HepG2 (cell line): Measurements from ENCODE around the gene KIFC1. TPM values are rescaled to one million over a fixed set of nuclear protein-coding genes. Genes with fewer than 3 reads are reported as not detected.
A peak's percentile ranks its signal among the peaks of the same experiment; 100 is the strongest.

Source experiments
- ADNP ChIP-seq: sonication (generic); formaldehyde crosslinking; IDR thresholded peaks from 2 replicates; pipeline ENCODE4 v1.4.0; 2020; ENCODE audit warnings: missing genetic modification reagents
- AGO1 ChIP-seq: fragments of 200-400 bp; formaldehyde crosslinking; IDR thresholded peaks from 2 replicates; pipeline ENCODE4 v1.6.1; 2017; ENCODE audit warnings: mild to moderate bottlenecking, low read depth, low read length, moderate library complexity; ENCODE audit not compliant: poor library complexity, severe bottlenecking
- ARID4A ChIP-seq: sonication (generic); formaldehyde crosslinking; IDR thresholded peaks from 2 replicates; pipeline ENCODE4 v1.5.0; 2020; ENCODE audit warnings: mild to moderate bottlenecking, missing genetic modification reagents, borderline replicate concordance
- MYC ChIP-seq: sonication (generic); formaldehyde crosslinking; IDR thresholded peaks from 2 replicates; pipeline ENCODE4 v1.9.0; 2021; ENCODE audit warnings: missing genetic modification reagents, borderline replicate concordance
- MZF1 ChIP-seq: sonication (generic); formaldehyde crosslinking; IDR thresholded peaks from 2 replicates; pipeline ENCODE4 v1.8.1; 2023; ENCODE audit warnings: mild to moderate bottlenecking, missing genetic modification reagents, borderline replicate concordance
- SKIL ChIP-seq: sonication (generic); formaldehyde crosslinking; IDR thresholded peaks from 2 replicates; pipeline ENCODE4 v1.8.0; 2022; ENCODE audit warnings: missing genetic modification reagents, mild to moderate bottlenecking, moderate library complexity, borderline replicate concordance
- SP1 ChIP-seq, 2 experiments: fragments of 450-650 bp in 1 of 2; sonication (generic) in 1 of 2; formaldehyde crosslinking in 1 of 2; IDR thresholded peaks; 2 replicates each; pipeline versions ENCODE4 v1.4.0 to v1.6.1; 2016 to 2020; ENCODE audit warnings: missing genetic modification reagents in 1 of 2
- TMF1 ChIP-seq: sonication (generic); formaldehyde crosslinking; IDR thresholded peaks from 2 replicates; pipeline ENCODE4 v1.8.1; 2022; ENCODE audit warnings: low read depth, missing genetic modification reagents
- TP53 ChIP-seq: sonication (generic); formaldehyde crosslinking; conservative IDR thresholded peaks from 2 replicates; pipeline ENCODE4 v1.4.0; 2020; ENCODE audit warnings: missing genetic modification reagents
- U2AF2 ChIP-seq: fragments of 200-400 bp; formaldehyde crosslinking; IDR thresholded peaks from 2 replicates; pipeline ENCODE4 v1.6.1; 2017; ENCODE audit warnings: low read depth, mild to moderate bottlenecking, low read length
- YY1 ChIP-seq: IDR thresholded peaks from 2 replicates; pipeline ENCODE4 v1.6.1; 2011; ENCODE audit warnings: low read length, low read depth, moderate library complexity, mild to moderate bottlenecking; ENCODE audit not compliant: insufficient read depth, insufficient replicate concordance
- ZBTB46 ChIP-seq: sonication (generic); formaldehyde crosslinking; IDR thresholded peaks from 2 replicates; pipeline ENCODE4 v1.4.0; 2020; ENCODE audit warnings: mild to moderate bottlenecking, missing genetic modification reagents, borderline replicate concordance
- ZNF143 ChIP-seq: sonication (generic); formaldehyde crosslinking; IDR thresholded peaks from 2 replicates; pipeline ENCODE4 v1.4.0; 2020; ENCODE audit warnings: missing genetic modification reagents
- ZNF263 ChIP-seq: sonication (generic); formaldehyde crosslinking; IDR thresholded peaks from 2 replicates; pipeline ENCODE4 v1.4.0; 2020; ENCODE audit warnings: missing genetic modification reagents
- ZNF264 ChIP-seq: sonication (generic); formaldehyde crosslinking; IDR thresholded peaks from 2 replicates; pipeline ENCODE4 v1.4.0; 2020; ENCODE audit warnings: missing genetic modification reagents
- ZNF441 ChIP-seq: sonication (generic); formaldehyde crosslinking; IDR thresholded peaks from 2 replicates; pipeline ENCODE4 v1.7.0; 2021; ENCODE audit warnings: missing genetic modification reagents, borderline replicate concordance
- ZNF883 ChIP-seq: sonication (generic); formaldehyde crosslinking; IDR thresholded peaks from 2 replicates; pipeline ENCODE4 v1.5.1; 2020; ENCODE audit warnings: mild to moderate bottlenecking, missing genetic modification reagents; ENCODE audit errors: not compliant biosample characterization
- polyA plus RNA-seq, 8 experiments: library from polyadenylated mRNA; depleted of rRNA in 3 of 8; stranded (reverse) in 7 of 8; unstranded in 1 of 8; fragments of >200 nt; fragmentation: Illumina TruSeq in 4 of 8; extraction: Trizol in 4 of 8; gene quantifications; 2 replicates each; pipeline versions ENCODE4 v1.2.1 to v1.2.3, GENCODE V29; 2011 to 2016; ENCODE audit warnings: low read depth in 4 of 8, missing spikeins in 1 of 8, mixed read lengths in 1 of 8; ENCODE audit not compliant: insufficient read depth in 1 of 8
- total RNA-seq, 5 experiments: library from RNA; depleted of rRNA; stranded (reverse); fragments of >200 nt; fragmentation: Illumina TruSeq; extraction: Trizol; gene quantifications; 2 replicates each; pipeline ENCODE4 v1.2.3, GENCODE V29; 2016; ENCODE audit warnings: low read depth in 1 of 5
- TF ChIP-seq, protein P1 (sequence below): IDR thresholded peaks from 2 replicates; pipeline ENCODE4 v1.6.1; 2016; ENCODE audit warnings: low read depth

Gene KIFC1
- total and polyA plus RNA-seq, 2 of the 13 experiments (the other 11 are each of a cell fraction or from before 2014, with no cell fraction given) = 25.0 to 45.5 TPM

DNA sequence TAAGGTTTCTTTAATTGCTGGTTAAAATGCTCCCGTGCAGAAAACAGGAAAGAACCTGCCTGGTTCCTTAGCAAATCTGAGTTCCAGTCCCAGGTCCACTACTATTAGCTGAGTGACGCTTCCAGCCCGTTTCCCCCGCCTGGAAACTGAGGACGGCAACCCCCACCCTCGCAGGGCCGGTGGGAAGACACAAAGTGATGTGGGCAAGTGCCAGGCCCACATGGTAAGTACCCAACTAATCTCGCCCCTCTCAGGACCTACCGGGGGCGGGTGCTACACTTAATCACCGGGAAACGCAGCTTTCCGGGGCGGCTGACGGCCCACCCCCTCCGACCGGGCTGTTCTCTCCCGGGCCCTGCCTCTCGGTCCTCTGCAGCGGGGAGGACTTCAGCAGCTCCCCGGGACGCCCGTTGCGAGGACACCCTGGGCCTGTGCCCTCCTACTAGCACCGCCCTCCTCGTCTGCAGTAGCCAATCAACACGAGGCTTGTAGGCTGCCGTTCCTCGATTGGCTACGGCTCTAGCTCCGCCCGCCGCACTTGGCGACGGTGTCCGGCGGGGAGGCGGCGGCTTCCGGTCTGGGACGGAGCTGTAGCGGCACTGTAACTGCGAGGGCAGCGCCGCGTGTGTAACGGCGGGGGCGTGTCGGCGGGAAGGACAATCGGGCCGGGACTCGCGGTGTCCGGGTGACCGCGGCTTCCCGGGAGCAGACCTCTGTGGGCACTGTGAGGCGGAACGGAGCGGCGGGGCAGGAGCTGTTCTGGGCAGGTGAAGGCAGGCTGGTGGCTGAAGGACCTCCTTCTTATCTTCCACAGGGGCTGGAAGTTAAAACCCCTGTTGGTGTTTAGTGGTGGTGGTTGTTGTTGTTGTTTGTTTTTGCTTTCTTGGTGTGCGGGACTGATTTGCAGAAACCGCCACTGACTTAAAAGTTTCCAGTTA, 62.7 kb downstream of the KIFC1 start, which contains the start of gene ZBTB9 (continued):
- TF ChIP-seq SKIL (CRISPR knock-in tag) (peak; percentile 78), TMF1 (CRISPR knock-in tag) (peak; percentile 96), ZNF441 (no peak; the same call in 1 of the 2 replicates), ADNP (CRISPR knock-in tag) (0 out of 2 replicates have a peak, but pooled peaks have one; percentile 16), TP53 (CRISPR knock-in tag) (no peak), AGO1 (peak; percentile 36), U2AF2 (no peak), YY1 (peak; percentile 73), SP1 (IDR thresholded peaks at IDR 0.05) (no peak; the same call in 1 of the 2 replicates), SP1 (CRISPR knock-in tag; IDR thresholded peaks at IDR 0.05) (peak; percentile 98), MZF1 (CRISPR knock-in tag) (peak; percentile 68; the same call in 1 of the 2 replicates), ZNF143 (CRISPR knock-in tag) (peak; percentile 35), ARID4A (CRISPR knock-in tag) (peak; percentile 99), ZBTB46 (no peak), MYC (peak; percentile 97), ZNF263 (CRISPR knock-in tag) (peak; percentile 99), ZNF264 (no peak), ZNF883 (CRISPR knock-in tag) (peak; percentile 86)
- TF ChIP-seq, protein P1, sequence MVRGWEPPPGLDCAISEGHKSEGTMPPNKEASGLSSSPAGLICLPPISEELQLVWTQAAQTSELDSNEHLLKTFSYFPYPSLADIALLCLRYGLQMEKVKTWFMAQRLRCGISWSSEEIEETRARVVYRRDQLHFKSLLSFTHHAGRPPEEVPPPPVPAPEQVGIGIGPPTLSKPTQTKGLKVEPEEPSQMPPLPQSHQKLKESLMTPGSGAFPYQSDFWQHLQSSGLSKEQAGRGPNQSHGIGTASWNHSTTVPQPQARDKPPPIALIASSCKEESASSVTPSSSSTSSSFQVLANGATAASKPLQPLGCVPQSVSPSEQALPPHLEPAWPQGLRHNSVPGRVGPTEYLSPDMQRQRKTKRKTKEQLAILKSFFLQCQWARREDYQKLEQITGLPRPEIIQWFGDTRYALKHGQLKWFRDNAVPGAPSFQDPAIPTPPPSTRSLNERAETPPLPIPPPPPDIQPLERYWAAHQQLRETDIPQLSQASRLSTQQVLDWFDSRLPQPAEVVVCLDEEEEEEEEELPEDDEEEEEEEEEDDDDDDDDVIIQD (CRISPR knock-in tag) = peak; percentile 67
